HS-5 (cell line): ENCODE measurements around the gene OLIG2.

Source experiments
- DNase-seq: peaks from one replicate; pipeline ENCODE4 v3.0.0-alpha.2; 2012; ENCODE audit warnings: low read depth

The OLIG2 gene

GRCh38 chr21:33025489-33026442 lies at the start of gene OLIG2:
TSS of gene OLIG2 (plus strand) at chr21:33025935. CDS start at chr21:33026863, 928 bp downstream.
- no peak for DNase-seq

GRCh38 chr21:32976791-32977190 lies 48.9 kb upstream of the OLIG2 start:
- DNase-seq = no peak

- no peak for DNase-seq
These were observed 48.5 kb upstream of the OLIG2 start for GRCh38 chr21:32977216-32977615.

- DNase-seq = no peak
These were observed 47.1 kb upstream of the OLIG2 start for GRCh38 chr21:32978331-32979270.

GRCh38 chr21:32979598-32980268 lies 46.0 kb upstream of the OLIG2 start:
- no peak for DNase-seq

GRCh38 chr21:32981096-32981495 lies 44.6 kb upstream of the OLIG2 start:
- DNase-seq = no peak

- DNase-seq = no peak
These were observed 35.1 kb upstream of the OLIG2 start for GRCh38 chr21:32990666-32991065.

- no peak for DNase-seq
These were observed 34.4 kb upstream of the OLIG2 start for GRCh38 chr21:32991361-32991760.

GRCh38 chr21:32993894-32994293 lies 31.8 kb upstream of the OLIG2 start:
- no peak for DNase-seq

GRCh38 chr21:32994305-32994704 lies 31.4 kb upstream of the OLIG2 start:
- no peak for DNase-seq

GRCh38 chr21:33007747-33008146 lies 18.0 kb upstream of the OLIG2 start:
- no peak for DNase-seq

- DNase-seq = no peak
These were observed 17.2 kb upstream of the OLIG2 start for GRCh38 chr21:33008333-33009051.

GRCh38 chr21:33010931-33011330 lies 14.8 kb upstream of the OLIG2 start:
- DNase-seq = no peak

GRCh38 chr21:33011462-33011861 lies 14.3 kb upstream of the OLIG2 start:
- DNase-seq = peak; percentile 88

- no peak for DNase-seq
These were observed 12.1 kb upstream of the OLIG2 start for GRCh38 chr21:33013626-33014025.

GRCh38 chr21:33014331-33014730 lies 11.4 kb upstream of the OLIG2 start:
- no peak for DNase-seq

GRCh38 chr21:33015096-33015495 lies 10.6 kb upstream of the OLIG2 start:
- no peak for DNase-seq

- DNase-seq = no peak
These were observed 10.0 kb upstream of the OLIG2 start for GRCh38 chr21:33015756-33016155.

- no peak for DNase-seq
These were observed 6.8 kb upstream of the OLIG2 start for GRCh38 chr21:33018707-33019465.

GRCh38 chr21:33019516-33019884 lies 6.2 kb upstream of the OLIG2 start:
- no peak for DNase-seq
